H1 (cell line): Measurements from ENCODE around the gene ZNF644. TPM values are rescaled to one million over a fixed set of nuclear protein-coding genes. Genes with fewer than 3 reads are reported as not detected.

ENCODE experiments used
- CTCF ChIA-PET: fragments of 300-600 bp; sonication (Branson Sonifier 250); formaldehyde crosslinking; loops from one replicate; lab custom pipeline; 2021; ENCODE audit not compliant: partially characterized antibody; lab: Charles Lee
- POLR2A ChIA-PET: fragments of 300-600 bp; sonication (Branson Sonifier 250); formaldehyde crosslinking; loops from one replicate; lab custom pipeline; 2021; ENCODE audit warnings: inconsistent platforms; ENCODE audit not compliant: partially characterized antibody; lab: Charles Lee
- DNase-seq, 2 experiments: peaks; one replicate each; pipeline versions ENCODE4 v3.0.0 to v3.0.0-alpha.2; 2010 to 2022; ENCODE audit warnings: low spot score in 2 of 2, low read depth in 1 of 2, mixed read lengths in 1 of 2
- FAIRE-seq: peaks from 2 replicates; lab custom pipeline; 2011; peaks lifted over from hg19 to GRCh38; lab: Jason Lieb, UNC
- H2AFZ ChIP-seq: 2 replicates; pipeline ENCODE4 v1.8.1; 2012; ENCODE audit warnings: low read length, inconsistent platforms
- H2AK5ac ChIP-seq: 2 replicates; pipeline ENCODE4 v1.6.1; 2013; ENCODE audit warnings: low read depth, low read length
- H2BK120ac ChIP-seq: replicated peaks from 2 replicates; pipeline ENCODE3; 2013; ENCODE audit warnings: low read depth, low read length, inconsistent platforms
- H2BK12ac ChIP-seq: 2 replicates; pipeline ENCODE4 v1.6.1; 2013; ENCODE audit warnings: low read depth, low read length
- H2BK15ac ChIP-seq: 2 replicates; pipeline ENCODE4 v1.6.1; 2013; ENCODE audit warnings: low read length
- H2BK20ac ChIP-seq: 2 replicates; pipeline ENCODE4 v1.6.1; 2013; ENCODE audit warnings: low read length
- H2BK5ac ChIP-seq: 2 replicates; pipeline ENCODE4 v1.6.1; 2013; ENCODE audit warnings: low read depth, low read length
- H3K14ac ChIP-seq: 2 replicates; pipeline ENCODE4 v1.6.1; 2013; ENCODE audit warnings: inconsistent platforms; ENCODE audit not compliant: insufficient read length
- H3K18ac ChIP-seq: 2 replicates; pipeline ENCODE4 v1.6.1; 2013; ENCODE audit warnings: low read length; ENCODE audit errors: extremely low read depth
- H3K23ac ChIP-seq: 2 replicates; pipeline ENCODE4 v1.6.1; 2013; ENCODE audit warnings: inconsistent platforms; ENCODE audit not compliant: insufficient read length
- H3K23me2 ChIP-seq: 2 replicates; pipeline ENCODE4 v1.6.1; 2013; ENCODE audit warnings: low read depth, low read length
- H3K27ac ChIP-seq: 2 replicates; pipeline ENCODE4 v1.6.1; 2011; ENCODE audit warnings: low read depth, low read length, inconsistent platforms
- H3K27me3 ChIP-seq, 4 experiments: replicated peaks in 1 of 4; 1 replicate in 1 of 4; 2 replicates in 3 of 4; pipeline versions ENCODE4 v1.6.1 to v1.8.1; 2011 to 2013; ENCODE audit warnings: low read length in 3 of 4, mild to moderate bottlenecking in 3 of 4, inconsistent platforms in 2 of 4, mixed read lengths in 2 of 4, moderate library complexity in 1 of 4; ENCODE audit not compliant: control insufficient read depth in 3 of 4, insufficient read depth in 3 of 4; ENCODE audit errors: extremely low read depth in 1 of 4
- H3K36me3 ChIP-seq, 4 experiments: 2 replicates each; pipeline versions ENCODE4 v1.6.1 to v1.8.1; 2011 to 2013; ENCODE audit warnings: mild to moderate bottlenecking in 4 of 4, low read length in 3 of 4, moderate library complexity in 2 of 4, control low read depth in 1 of 4, inconsistent platforms in 1 of 4; ENCODE audit not compliant: insufficient read depth in 4 of 4, control insufficient read depth in 2 of 4
- H3K4ac ChIP-seq: replicated peaks from 2 replicates; pipeline ENCODE3; 2013; ENCODE audit warnings: low read length, low read depth, mixed read lengths, inconsistent platforms; ENCODE audit not compliant: insufficient read length
- H3K4me1 ChIP-seq, 4 experiments: replicated peaks in 1 of 4; 1 replicate in 1 of 4; 2 replicates in 3 of 4; pipeline versions ENCODE4 v1.6.1 to v1.8.1; 2011 to 2013; ENCODE audit warnings: low read length in 3 of 4, inconsistent platforms in 2 of 4, mixed read lengths in 1 of 4; ENCODE audit not compliant: insufficient read depth in 4 of 4, control insufficient read depth in 3 of 4
- H3K4me2 ChIP-seq, 2 experiments: 2 replicates each; pipeline versions ENCODE4 v1.6.1 to v1.8.1; 2011 to 2013; ENCODE audit warnings: low read depth in 2 of 2, low read length in 2 of 2, control low read depth in 1 of 2, inconsistent platforms in 1 of 2, mild to moderate bottlenecking in 1 of 2; ENCODE audit not compliant: insufficient read depth in 1 of 2
- H3K4me3 ChIP-seq, 4 experiments: fragments of 200-600, 300-600 bp in 1 of 4; sonication (generic), shearing (Covaris generic), sonication (Bioruptor Twin) in 1 of 4; 2 replicates each; pipeline versions ENCODE4 v1.5.1 to v1.8.1; 2011 to 2016; ENCODE audit warnings: low read length in 4 of 4, low read depth in 3 of 4, control low read depth in 2 of 4, inconsistent platforms in 2 of 4, mild to moderate bottlenecking in 2 of 4, mixed read lengths in 1 of 4, moderate library complexity in 1 of 4; ENCODE audit not compliant: insufficient read depth in 2 of 4; ENCODE audit errors: extremely low read depth in 1 of 4
- H3K56ac ChIP-seq: replicated peaks from 2 replicates; pipeline ENCODE3; 2013; ENCODE audit warnings: low read depth, mild to moderate bottlenecking, mixed read lengths, low read length, inconsistent platforms; ENCODE audit not compliant: insufficient read length
- H3K79me1 ChIP-seq: 2 replicates; pipeline ENCODE4 v1.6.1; 2013; ENCODE audit warnings: low read depth, low read length, control low read depth
- H3K79me2 ChIP-seq, 2 experiments: 2 replicates each; pipeline versions ENCODE4 v1.6.1 to v1.8.1; 2012 to 2013; ENCODE audit warnings: low read length in 2 of 2, mild to moderate bottlenecking in 2 of 2, inconsistent platforms in 1 of 2; ENCODE audit not compliant: insufficient read depth in 2 of 2, control insufficient read depth in 1 of 2
- H3K9ac ChIP-seq, 4 experiments: replicated peaks in 1 of 4; 1 replicate in 1 of 4; 2 replicates in 3 of 4; pipeline versions ENCODE4 v1.6.1 to v1.8.1; 2011 to 2013; ENCODE audit warnings: low read depth in 3 of 4, low read length in 3 of 4, control low read depth in 2 of 4, mild to moderate bottlenecking in 2 of 4, moderate library complexity in 2 of 4, inconsistent platforms in 1 of 4; ENCODE audit errors: extremely low read depth in 1 of 4
- H3K9me3 ChIP-seq, 2 experiments: 2 replicates each; pipeline versions ENCODE4 v1.6.1 to v1.8.1; 2012 to 2013; ENCODE audit warnings: mild to moderate bottlenecking in 2 of 2, moderate library complexity in 2 of 2, control low read depth in 1 of 2, inconsistent platforms in 1 of 2, low read depth in 1 of 2, low read length in 1 of 2, mixed read lengths in 1 of 2; ENCODE audit not compliant: insufficient read depth in 2 of 2
- H4K20me1 ChIP-seq, 2 experiments: replicated peaks in 1 of 2; 2 replicates each; pipeline versions ENCODE3 to v1.8.1; 2011 to 2013; ENCODE audit warnings: inconsistent platforms in 2 of 2, low read length in 2 of 2, mild to moderate bottlenecking in 1 of 2; ENCODE audit not compliant: insufficient read depth in 2 of 2, control insufficient read depth in 1 of 2
- H4K5ac ChIP-seq: 2 replicates; pipeline ENCODE4 v1.6.1; 2013; ENCODE audit warnings: low read length, low read depth, mixed read lengths, inconsistent platforms; ENCODE audit not compliant: insufficient read length
- H4K8ac ChIP-seq: 2 replicates; pipeline ENCODE4 v1.8.0; 2013; ENCODE audit warnings: mild to moderate bottlenecking, moderate library complexity, low read length, inconsistent platforms; ENCODE audit not compliant: insufficient read depth; ENCODE audit errors: extremely low read depth
- H4K91ac ChIP-seq: replicated peaks from 2 replicates; pipeline ENCODE3; 2013; ENCODE audit warnings: low read length, mixed read lengths, inconsistent platforms; ENCODE audit not compliant: insufficient read length
- KDM1A ChIP-seq: fragments of 200-600, 300-600 bp; sonication (generic); IDR thresholded peaks from 2 replicates; pipeline ENCODE4 v1.7.1; 2016; ENCODE audit warnings: mild to moderate bottlenecking, low read length, borderline replicate concordance
- SP1 ChIP-seq: IDR thresholded peaks from 2 replicates; pipeline ENCODE4 v1.6.1; 2011; ENCODE audit warnings: low read depth, low read length
- WGBS, 2 experiments: shearing (Covaris generic) in 1 of 2; methylation state at CpG; one replicate each; pipeline versions ENCODE4 v1.1.6 to v1.1.7; 2013 to 2015; ENCODE audit warnings: low lambda C conversion rate in 2 of 2, mixed read lengths in 2 of 2, inconsistent platforms in 1 of 2, low coverage in 1 of 2, missing lambda C conversion rate in 1 of 2; ENCODE audit not compliant: insufficient replicate concordance in 2 of 2, insufficient coverage in 1 of 2, insufficient read length in 1 of 2; ENCODE audit errors: extremely low coverage in 1 of 2, missing lambda C conversion rate in 1 of 2; 5-methylcytosine and 5-hydroxymethylcytosine counted together
- polyA plus RNA-seq, 7 experiments: library from polyadenylated mRNA; depleted of rRNA in 3 of 7; stranded (reverse) in 5 of 7; unstranded in 2 of 7; fragments of >200 nt in 5 of 7; fragments of 200-250 nt in 2 of 7; gene quantifications; 1 replicate in 5 of 7; 2 replicates in 1 of 7; 4 replicates in 1 of 7; pipeline versions ENCODE4 v1.2.1 to v1.2.3, GENCODE V29; 2011 to 2013; ENCODE audit warnings: missing spikeins in 2 of 7, mixed read lengths in 2 of 7
- total RNA-seq: library from RNA; stranded (reverse); fragmentation: NEBNext Ultra II Directional; extraction: Animal tissue kit (Norgen Biotek cat#: 25700); gene quantifications from 2 replicates; pipeline ENCODE4 v1.2.1, GENCODE V29; 2021

ZNF644 gene
- total and polyA plus RNA-seq, 2 of the 8 experiments (the other 6 are each of a cell fraction or from before 2014, with no cell fraction given), result 14.5 to 93.5 TPM

GRCh38 chr1:91005285-91005684 is 16.6 kb downstream of the ZNF644 start:
- H4K5ac ChIP-seq, result no peak overlapping the region
- H3K79me1 ChIP-seq, result no peaks in the 10 kb centered on the region; the same call in 1 of the 2 replicates
- H4K91ac ChIP-seq, result no peak overlapping the region
- 95% methylated on average over 1 of the region's 1 CpG; no CpG with 5 or more reads in 1 of the 2 experiments for WGBS, 2 experiments
- no peak overlapping the region for H2BK15ac ChIP-seq
- H3K27me3 ChIP-seq, result no peaks in the 10 kb centered on the region
- H3K4ac ChIP-seq, result no peak overlapping the region
- H3K4me3 ChIP-seq, result no peak overlapping the region
- no peaks in the 10 kb centered on the region for H3K9me3 ChIP-seq
- DNase-seq, result no peak
- no peak overlapping the region for H2AFZ ChIP-seq
- H3K18ac ChIP-seq, result no peak overlapping the region
- no peak overlapping the region for H2BK5ac ChIP-seq
- H3K36me3 ChIP-seq, result peaks cover 0 to 6% (median 0%) of the 10 kb centered on the region in 4 experiments; a peak in 2 of 8 replicates
- H3K4me1 ChIP-seq, result peaks cover 0 to 11% (median 4%) of the 10 kb centered on the region in 4 experiments; a peak in 3 of 7 replicates
- no peak for FAIRE-seq
- ChIA-PET CTCF (interaction anchor here (0.7 to 2.4 kb wide), 2 partner anchors 8 to 160 kb away, joined by 3 to 9 read pairs; no protein-coding TSS in a partner anchor), POLR2A (interaction anchor here (2.7 to 9.6 kb wide), 2 partner anchors 8 to 16 kb away, joined by 12 to 92 read pairs; partner anchors contain the start of gene ZNF644)
- no peak overlapping the region for H3K9ac ChIP-seq
- H3K4me2 ChIP-seq, result no peak overlapping the region
- no peak overlapping the region for H3K27ac ChIP-seq
- H3K23me2 ChIP-seq, result no peaks in the 10 kb centered on the region; the same call in 1 of the 2 replicates
- H3K23ac ChIP-seq, result no peak overlapping the region
- no peak overlapping the region for H2AK5ac ChIP-seq
- H2BK12ac ChIP-seq, result no peak overlapping the region
- no peak overlapping the region for H4K8ac ChIP-seq
- H4K20me1 ChIP-seq, result peaks cover 2 to 8% of the 10 kb centered on the region in 2 experiments
- peaks cover 21 to 86% of the 10 kb centered on the region in 2 experiments; a peak in 3 of 4 replicates for H3K79me2 ChIP-seq
- no peak overlapping the region for H2BK20ac ChIP-seq
- no peak overlapping the region for H2BK120ac ChIP-seq
- H3K14ac ChIP-seq, result no peak overlapping the region
- no peak overlapping the region for H3K56ac ChIP-seq
- no peak for TF ChIP-seq SP1
- no peak for TF ChIP-seq KDM1A
